ENCODE data around the gene STRN3. TPM values are rescaled to one million over a fixed set of nuclear protein-coding genes. Genes with fewer than 3 reads are reported as not detected.

STRN3 gene
- total RNA-seq, 1 donor from 2014 or later, result 58.1 TPM

DNA sequence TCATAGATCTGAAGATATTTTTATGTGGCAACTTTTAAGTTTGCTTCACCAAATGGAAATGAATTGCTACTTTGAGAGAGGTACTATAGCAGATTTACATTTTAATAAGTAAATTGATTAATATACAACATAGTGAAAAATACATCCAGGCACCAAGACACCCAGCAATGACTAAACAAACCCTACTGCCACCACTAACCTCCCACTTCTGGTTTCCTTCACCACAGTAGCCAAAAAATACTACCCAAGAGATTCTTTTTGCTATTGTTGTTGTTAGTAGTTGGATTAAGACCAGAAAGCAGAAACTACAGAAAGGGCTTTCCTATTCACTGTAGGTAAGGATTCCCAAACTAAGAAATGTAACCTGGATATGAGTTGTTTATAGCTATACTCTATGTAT, 97.7 kb downstream of the STRN3 start:
- Mint-ChIP-seq H3K27me3 (ENCODE audit: low read depth) (no peaks in the 10 kb centered on the region), H3K4me3 (no peak overlapping the region), H3K4me1 (no peaks in the 10 kb centered on the region), H3K27ac (no peak overlapping the region), H3K9me3 (no peaks in the 10 kb centered on the region), H3K36me3 (peaks cover 6% of the 10 kb centered on the region)
- no peak for DNase-seq (ENCODE audit: low spot score in 2 of 2, unreplicated experiment in 2 of 2)
- TF ChIP-seq, protein P1, sequence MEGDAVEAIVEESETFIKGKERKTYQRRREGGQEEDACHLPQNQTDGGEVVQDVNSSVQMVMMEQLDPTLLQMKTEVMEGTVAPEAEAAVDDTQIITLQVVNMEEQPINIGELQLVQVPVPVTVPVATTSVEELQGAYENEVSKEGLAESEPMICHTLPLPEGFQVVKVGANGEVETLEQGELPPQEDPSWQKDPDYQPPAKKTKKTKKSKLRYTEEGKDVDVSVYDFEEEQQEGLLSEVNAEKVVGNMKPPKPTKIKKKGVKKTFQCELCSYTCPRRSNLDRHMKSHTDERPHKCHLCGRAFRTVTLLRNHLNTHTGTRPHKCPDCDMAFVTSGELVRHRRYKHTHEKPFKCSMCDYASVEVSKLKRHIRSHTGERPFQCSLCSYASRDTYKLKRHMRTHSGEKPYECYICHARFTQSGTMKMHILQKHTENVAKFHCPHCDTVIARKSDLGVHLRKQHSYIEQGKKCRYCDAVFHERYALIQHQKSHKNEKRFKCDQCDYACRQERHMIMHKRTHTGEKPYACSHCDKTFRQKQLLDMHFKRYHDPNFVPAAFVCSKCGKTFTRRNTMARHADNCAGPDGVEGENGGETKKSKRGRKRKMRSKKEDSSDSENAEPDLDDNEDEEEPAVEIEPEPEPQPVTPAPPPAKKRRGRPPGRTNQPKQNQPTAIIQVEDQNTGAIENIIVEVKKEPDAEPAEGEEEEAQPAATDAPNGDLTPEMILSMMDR (IDR thresholded peaks at IDR 0.05; ENCODE audit: unreplicated experiment), result no peak

DNA sequence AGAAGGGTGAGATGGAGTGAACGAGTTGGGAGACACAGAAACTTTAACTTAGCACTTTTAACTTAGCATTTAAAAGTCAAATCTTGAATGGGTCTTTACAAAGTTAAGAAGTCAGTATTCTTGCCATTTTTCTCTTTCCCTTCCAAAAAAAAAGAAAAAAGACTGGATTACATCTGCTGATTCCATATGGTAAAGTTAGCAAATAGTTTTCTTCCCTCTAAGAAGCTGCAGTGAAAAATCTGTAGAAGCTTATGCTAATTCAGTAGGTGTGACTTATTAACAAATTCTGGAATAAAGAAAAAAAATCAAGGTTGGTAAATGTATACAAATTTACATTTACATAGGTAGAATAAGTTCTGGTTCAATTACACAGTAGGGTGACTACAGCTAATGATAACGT, 100.9 kb downstream of the STRN3 start:
- no peak overlapping the region for H3K27ac Mint-ChIP-seq
- no peak overlapping the region for H3K4me3 Mint-ChIP-seq
- TF ChIP-seq, protein P1 (IDR thresholded peaks at IDR 0.05; ENCODE audit: unreplicated experiment), result no peak
- no peak for DNase-seq (ENCODE audit: low spot score in 2 of 2, unreplicated experiment in 2 of 2)
- H3K4me1 Mint-ChIP-seq, result no peaks in the 10 kb centered on the region
- H3K36me3 Mint-ChIP-seq, result peaks cover 4% of the 10 kb centered on the region
- no peaks in the 10 kb centered on the region for H3K9me3 Mint-ChIP-seq
- no peaks in the 10 kb centered on the region for H3K27me3 Mint-ChIP-seq (ENCODE audit: low read depth)

DNA sequence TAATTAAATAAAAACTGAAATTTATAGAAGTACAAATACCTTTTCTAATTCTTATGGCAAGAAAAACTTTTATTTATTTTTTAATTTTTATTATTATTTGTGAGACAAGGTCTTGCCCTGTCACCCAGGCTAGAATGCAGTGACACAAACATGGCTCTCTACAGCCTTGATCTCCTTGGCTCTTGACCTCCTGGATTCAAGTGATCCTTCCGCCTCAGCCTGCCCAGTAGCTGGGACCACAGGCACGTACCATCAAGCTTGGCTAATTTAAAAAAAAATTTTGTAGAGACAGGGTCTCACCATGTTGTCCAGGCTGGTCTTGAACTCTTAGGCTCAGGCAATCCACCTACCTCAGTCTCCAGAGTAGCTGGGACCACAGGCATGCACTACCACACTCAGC, 104.4 kb downstream of the STRN3 start:
- Mint-ChIP-seq H3K9me3 (no peaks in the 10 kb centered on the region), H3K4me1 (no peaks in the 10 kb centered on the region), H3K27ac (no peak overlapping the region), H3K4me3 (no peak overlapping the region), H3K27me3 (ENCODE audit: low read depth) (no peaks in the 10 kb centered on the region), H3K36me3 (peaks cover 9% of the 10 kb centered on the region)
- TF ChIP-seq, protein P1 (IDR thresholded peaks at IDR 0.05; ENCODE audit: unreplicated experiment), result no peak
- no peak for DNase-seq (ENCODE audit: low spot score in 2 of 2, unreplicated experiment in 2 of 2)

DNA sequence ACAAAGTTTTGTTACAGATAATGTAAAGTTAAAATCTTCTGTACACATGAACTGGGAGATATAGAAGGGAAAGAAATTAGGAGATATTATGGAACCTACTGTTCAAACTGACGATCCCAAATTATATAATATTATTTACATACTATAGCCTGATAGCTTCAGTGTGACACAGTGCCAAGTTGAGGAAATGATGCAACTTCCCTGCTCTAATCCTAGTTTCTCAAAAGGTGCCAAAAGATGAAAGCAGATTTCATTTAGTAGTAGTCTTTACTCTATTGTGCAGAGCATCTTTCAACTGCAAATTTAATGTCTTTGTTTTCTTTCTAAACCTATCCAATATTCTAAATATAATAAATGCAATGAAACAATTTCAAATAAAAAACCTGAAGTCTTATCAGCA, 104.9 kb downstream of the STRN3 start:
- Mint-ChIP-seq H3K9me3 (no peaks in the 10 kb centered on the region), H3K27me3 (ENCODE audit: low read depth) (no peaks in the 10 kb centered on the region), H3K27ac (no peak overlapping the region), H3K4me3 (no peak overlapping the region), H3K36me3 (peaks cover 9% of the 10 kb centered on the region), H3K4me1 (no peaks in the 10 kb centered on the region)
- TF ChIP-seq, protein P1 (IDR thresholded peaks at IDR 0.05; ENCODE audit: unreplicated experiment), result no peak
- DNase-seq (ENCODE audit: low spot score in 2 of 2, unreplicated experiment in 2 of 2), result no peak

DNA sequence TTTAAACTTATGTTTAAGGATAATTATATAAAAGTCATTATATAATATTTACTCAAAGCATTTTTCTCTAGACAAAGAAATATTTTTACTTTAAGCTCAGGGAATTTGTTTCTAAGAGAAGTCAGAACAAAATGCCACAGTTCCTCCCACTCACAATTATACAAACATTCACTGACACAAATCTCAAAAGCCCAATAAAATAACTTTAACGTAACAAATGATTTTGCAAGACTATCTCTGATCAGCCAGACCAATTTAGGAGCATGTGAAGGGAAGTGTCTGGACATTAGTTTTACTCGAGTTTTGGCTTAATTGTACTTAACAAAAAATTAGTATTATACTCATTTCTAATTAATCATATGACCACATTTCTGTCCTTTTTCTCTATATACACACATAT, 110.6 kb downstream of the STRN3 start:
- TF ChIP-seq, protein P1 (IDR thresholded peaks at IDR 0.05; ENCODE audit: unreplicated experiment), result no peak
- DNase-seq (ENCODE audit: low spot score in 2 of 2, unreplicated experiment in 2 of 2), result no peak
- Mint-ChIP-seq H3K4me1 (no peaks in the 10 kb centered on the region), H3K9me3 (no peaks in the 10 kb centered on the region), H3K27me3 (ENCODE audit: low read depth) (no peaks in the 10 kb centered on the region), H3K27ac (no peak overlapping the region), H3K4me3 (no peak overlapping the region), H3K36me3 (peaks cover 10% of the 10 kb centered on the region)

DNA sequence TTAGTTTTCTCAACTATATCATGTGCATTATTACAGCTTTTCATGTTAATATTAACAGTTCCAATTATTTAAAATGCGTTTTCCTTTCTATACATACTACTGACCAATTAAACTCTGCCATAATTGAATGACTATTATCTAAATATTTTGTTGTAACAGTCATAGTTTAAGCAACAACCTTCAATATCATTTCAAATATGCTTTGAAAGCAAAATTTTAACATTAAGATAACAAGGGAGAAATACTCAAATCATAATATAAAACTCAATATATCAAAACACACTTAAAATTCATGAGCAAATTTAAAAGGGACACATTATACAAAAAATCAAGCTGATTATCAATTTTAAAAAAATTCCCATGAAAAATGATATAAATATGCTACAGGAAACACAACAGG, 111.4 kb downstream of the STRN3 start:
- H3K27ac Mint-ChIP-seq, result no peak overlapping the region
- H3K9me3 Mint-ChIP-seq, result no peaks in the 10 kb centered on the region
- no peaks in the 10 kb centered on the region for H3K4me1 Mint-ChIP-seq
- TF ChIP-seq, protein P1 (IDR thresholded peaks at IDR 0.05; ENCODE audit: unreplicated experiment), result no peak
- no peaks in the 10 kb centered on the region for H3K27me3 Mint-ChIP-seq (ENCODE audit: low read depth)
- DNase-seq (ENCODE audit: low spot score in 2 of 2, unreplicated experiment in 2 of 2), result no peak
- H3K4me3 Mint-ChIP-seq, result no peak overlapping the region
- H3K36me3 Mint-ChIP-seq, result peaks cover 10% of the 10 kb centered on the region

Data from mesothelial cell of epicardium (in vitro differentiated cells).